Aorta (tissue), 5 donors: ENCODE data around the gene MTFMT. TPM values are rescaled to one million over a fixed set of nuclear protein-coding genes. Genes with fewer than 3 reads are reported as not detected.

Source experiments
- ATAC-seq: fragments of 200-7000 bp; cut with Tn5 transposase; one replicate; pipeline ENCODE4 v1.9.1; 2022; ENCODE audit warnings: moderate library complexity; ENCODE audit not compliant: low FRiP score
- DNase-seq, 2 donors: peaks; one replicate each; pipeline ENCODE4 v3.0.0-alpha.2; 2020
- H3K27ac ChIP-seq, 2 donors: one replicate each; pipeline ENCODE4 v1.5.1; 2013; ENCODE audit warnings: low read length in 2 of 2, mild to moderate bottlenecking in 2 of 2, moderate library complexity in 2 of 2, control low read depth in 1 of 2, inconsistent platforms in 1 of 2, low read depth in 1 of 2
- H3K27me3 ChIP-seq, 2 donors: one replicate each; pipeline ENCODE4 v1.6.1; 2013; ENCODE audit warnings: control low read depth in 1 of 2, low read length in 1 of 2, mild to moderate bottlenecking in 1 of 2, moderate library complexity in 1 of 2; ENCODE audit not compliant: insufficient read depth in 2 of 2, control insufficient read depth in 1 of 2
- H3K36me3 ChIP-seq, 2 donors: one replicate each; pipeline ENCODE4 v1.6.1; 2013; ENCODE audit warnings: control low read depth in 1 of 2, low read length in 1 of 2, mild to moderate bottlenecking in 1 of 2; ENCODE audit not compliant: insufficient read depth in 2 of 2, control insufficient read depth in 1 of 2
- H3K4me1 ChIP-seq, 2 donors: one replicate each; pipeline ENCODE4 v1.6.1; 2013; ENCODE audit warnings: low read length in 2 of 2, control low read depth in 1 of 2, mild to moderate bottlenecking in 1 of 2, moderate library complexity in 1 of 2; ENCODE audit not compliant: insufficient read depth in 2 of 2, control insufficient read depth in 1 of 2
- H3K4me3 ChIP-seq, 2 donors: one replicate each; pipeline ENCODE4 v1.5.1; 2013; ENCODE audit warnings: low read length in 2 of 2, control low read depth in 1 of 2, mild to moderate bottlenecking in 1 of 2
- H3K9me3 ChIP-seq: one replicate; pipeline ENCODE4 v1.6.1; 2013; ENCODE audit warnings: mild to moderate bottlenecking, low read length; ENCODE audit not compliant: control insufficient read depth
- WGBS, 2 donors: extraction: QIAGEN DNeasy Blood & Tissue Kit; methylation state at CpG; one replicate each; pipeline ENCODE4 v1.1.7; 2013; 5-methylcytosine and 5-hydroxymethylcytosine counted together
- intact Hi-C, 2 donors: fragments of 100-400 bp; cut with DNase I; formaldehyde crosslinking; loops; one replicate each; pipeline versions ENCODE4 v1.14.2 to v1.15.0; 2022
- polyA plus RNA-seq, 2 donors: library from polyadenylated mRNA; stranded (reverse); fragments of 200-250 nt; gene quantifications; one replicate each; pipeline ENCODE4 v1.2.3, GENCODE V29; 2013
- total RNA-seq, 2 donors: library from RNA; stranded (reverse); fragmentation: NEBNext Ultra II Directional; extraction: Animal tissue kit (Norgen Biotek cat#: 25700); gene quantifications; one replicate each; pipeline ENCODE4 v1.2.1, GENCODE V29; 2021
- donor health status: healthy with polysubstance abuse.
- donor health status: Bipolar disorder and iron deficiency.
- donor health status: DM: no; HTN: no; CAD: no.
- donor health status: DM: no; HTN: no; CAD: no.
- donor health status: DM: yes; HTN: yes; CAD: no.

MTFMT gene
- total and polyA plus RNA-seq, 4 donors: 6.1 to 15.2 (median 11.1) TPM

DNA sequence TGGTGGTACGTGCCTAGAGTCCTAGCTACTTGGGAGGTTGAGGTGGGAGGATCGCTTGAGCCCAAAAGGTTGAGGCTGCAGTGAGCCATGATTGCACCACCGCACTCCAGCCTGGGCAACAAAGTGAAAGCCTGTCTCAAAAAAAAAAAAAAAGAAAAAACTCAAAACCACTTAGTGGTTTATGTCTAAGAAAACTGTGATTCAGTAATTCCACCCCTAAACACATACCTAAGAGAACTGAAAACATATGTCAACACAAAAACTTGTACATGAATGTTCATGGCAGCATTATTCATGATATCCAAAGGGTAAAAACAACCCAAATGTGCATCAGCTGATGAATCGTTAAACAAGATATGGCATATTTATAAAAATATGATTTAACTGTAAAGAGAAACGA, 54.0 kb downstream of the MTFMT start:
- no peak overlapping the region for H3K4me3 ChIP-seq
- H3K36me3 ChIP-seq: peaks cover 0 to 11% of the 10 kb centered on the region in 2 donors
- no peaks in the 10 kb centered on the region for H3K27me3 ChIP-seq
- H3K9me3 ChIP-seq: peaks cover 1% of the 10 kb centered on the region
- intact Hi-C loops: no loop called here
- H3K27ac ChIP-seq: no peak overlapping the region
- WGBS, 2 donors: 87 to 98% methylated on average over 5 of the region's 5 CpGs
- no peak for ATAC-seq
- no peak for DNase-seq
- H3K4me1 ChIP-seq: no peaks in the 10 kb centered on the region

DNA sequence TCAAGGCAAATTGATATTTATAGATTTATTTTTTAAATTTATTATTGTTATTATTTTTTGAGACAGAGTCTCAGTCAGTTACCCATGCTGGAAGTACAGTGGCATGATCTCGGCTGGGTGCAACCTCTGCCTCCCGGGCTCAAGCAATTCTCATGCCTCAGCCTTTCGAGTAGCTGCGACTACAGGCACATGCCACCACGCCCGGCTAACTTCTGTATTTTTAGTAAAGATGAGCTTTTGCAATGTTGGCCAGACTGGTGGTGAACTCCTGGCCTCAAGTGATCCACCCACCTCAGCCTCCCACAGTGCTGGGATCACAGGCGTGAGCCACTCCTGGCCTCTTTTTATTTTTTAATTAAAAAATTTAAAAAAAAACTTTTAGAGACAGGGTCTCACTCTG, 58.7 kb downstream of the MTFMT start:
- Histone ChIP-seq H3K9me3 (peaks cover 1% of the 10 kb centered on the region), H3K27ac (no peak overlapping the region), H3K4me1 (no peaks in the 10 kb centered on the region), H3K4me3 (no peak overlapping the region), H3K27me3 (no peaks in the 10 kb centered on the region), H3K36me3 (peaks cover 2 to 5% of the 10 kb centered on the region in 2 donors)
- ATAC-seq (no peak), DNase-seq (peak in 1 of 2 donors; percentile 53)
- intact Hi-C loops: no loop called here
- WGBS, 2 donors: 94 to 96% methylated on average over 7 of the region's 7 CpGs

DNA sequence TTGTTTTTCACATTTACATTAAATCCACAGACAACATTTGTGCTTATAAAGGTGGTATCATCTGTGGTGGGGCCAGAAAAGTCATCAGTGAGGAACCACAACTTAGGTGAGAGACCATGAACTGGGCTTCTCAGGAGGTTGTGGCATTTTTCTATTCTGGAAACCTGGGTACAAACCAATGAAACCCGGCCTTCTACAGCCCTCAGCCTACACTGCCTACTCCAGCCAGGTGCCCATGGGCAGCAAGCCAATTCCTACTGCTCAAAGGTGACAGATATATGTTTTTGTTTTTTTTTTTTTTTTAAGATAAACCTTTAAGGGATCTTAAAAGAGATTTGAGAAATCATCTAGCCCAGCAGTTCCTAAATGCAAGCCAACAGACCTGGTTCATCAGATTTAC, 60.0 kb downstream of the MTFMT start:
- no peak for DNase-seq
- no peak for ATAC-seq
- 89 to 99% methylated on average over 1 of the region's 1 CpG for WGBS, 2 donors
- H3K36me3 ChIP-seq: peaks cover 2 to 5% of the 10 kb centered on the region in 2 donors
- H3K4me3 ChIP-seq: no peak overlapping the region
- no peaks in the 10 kb centered on the region for H3K4me1 ChIP-seq
- H3K27me3 ChIP-seq: no peaks in the 10 kb centered on the region
- H3K9me3 ChIP-seq: peaks cover 1% of the 10 kb centered on the region
- intact Hi-C loops: no loop called here
- no peak overlapping the region for H3K27ac ChIP-seq

DNA sequence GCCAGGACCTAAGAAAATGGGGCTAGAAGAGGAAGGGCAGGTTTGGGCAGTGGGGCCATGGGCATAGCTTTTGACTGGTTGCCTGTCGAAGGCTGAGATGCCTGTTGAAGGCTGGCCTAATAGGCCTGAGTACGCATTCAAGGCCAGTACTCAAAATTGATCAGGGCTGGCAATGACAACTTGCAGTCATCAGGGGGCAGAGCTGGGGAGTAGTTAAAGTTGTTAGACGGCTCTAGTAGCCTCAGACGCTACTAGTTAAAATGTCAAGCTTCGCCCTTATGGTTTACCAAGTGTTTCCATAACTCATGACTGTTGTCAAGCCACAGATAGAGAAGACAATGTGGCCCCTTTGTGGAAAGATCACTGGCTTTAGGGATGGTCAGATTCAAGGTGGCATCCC, 68.4 kb downstream of the MTFMT start:
- intact Hi-C loops: no loop called here
- H3K27me3 ChIP-seq: no peaks in the 10 kb centered on the region
- no peak for ATAC-seq
- WGBS, 2 donors: 93 to 94% methylated on average over 5 of the region's 5 CpGs
- DNase-seq: no peak
- H3K9me3 ChIP-seq: peaks cover 2% of the 10 kb centered on the region
- no peak overlapping the region for H3K4me3 ChIP-seq
- peaks cover 7 to 13% of the 10 kb centered on the region in 2 donors for H3K36me3 ChIP-seq
- no peak overlapping the region for H3K27ac ChIP-seq
- H3K4me1 ChIP-seq: no peaks in the 10 kb centered on the region

DNA sequence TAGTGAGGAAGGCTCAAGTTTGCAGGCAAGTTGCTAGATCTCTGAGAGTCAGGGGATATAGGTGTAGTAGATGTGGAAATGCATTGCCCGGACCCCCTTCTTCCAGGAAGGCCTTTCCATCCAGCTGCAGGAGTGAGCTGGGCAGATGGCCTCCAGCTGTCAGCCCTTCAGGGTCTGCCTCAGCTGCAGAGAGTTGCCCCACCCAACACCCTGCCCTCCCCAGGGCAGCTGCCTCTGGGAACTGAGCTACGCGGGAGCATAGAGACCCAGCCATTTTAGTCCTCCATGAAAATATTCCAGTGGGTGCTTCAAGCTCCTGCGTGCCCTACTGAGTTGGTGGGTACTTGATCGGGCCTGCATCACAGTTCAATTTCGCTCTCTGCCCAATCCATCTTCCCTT, 69.3 kb downstream of the MTFMT start:
- Histone ChIP-seq H3K9me3 (peaks cover 2% of the 10 kb centered on the region), H3K27ac (no peak overlapping the region), H3K36me3 (peaks cover 10 to 13% of the 10 kb centered on the region in 2 donors), H3K27me3 (no peaks in the 10 kb centered on the region), H3K4me3 (no peak overlapping the region), H3K4me1 (no peaks in the 10 kb centered on the region)
- intact Hi-C loops: no loop called here
- WGBS, 2 donors: 97 to 100% methylated on average over 4 to 6 of the region's 6 CpGs
- DNase-seq (no peak), ATAC-seq (no peak)

DNA sequence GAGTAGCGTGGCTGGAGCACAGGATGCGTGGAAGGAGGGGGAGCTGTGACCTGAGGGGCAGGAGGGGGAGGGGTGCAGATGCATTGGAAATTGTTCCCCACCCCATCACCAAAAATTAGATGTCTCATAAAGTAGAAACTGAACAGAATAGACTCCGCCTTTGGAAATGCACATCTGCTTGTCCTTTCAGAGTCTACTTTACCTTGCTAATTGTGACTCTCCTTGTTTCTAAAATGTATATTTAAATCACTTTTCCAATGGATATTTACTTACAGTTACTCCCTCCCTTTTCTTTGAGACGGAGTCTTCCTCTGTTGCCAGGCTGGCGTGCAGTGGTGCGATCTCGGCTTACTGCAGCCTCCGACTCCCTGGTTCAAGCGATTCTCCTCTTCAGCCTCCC, 70.3 kb downstream of the MTFMT start:
- 92 to 96% methylated on average over 9 of the region's 9 CpGs for WGBS, 2 donors
- H3K36me3 ChIP-seq: peaks cover 7 to 11% of the 10 kb centered on the region in 2 donors
- intact Hi-C loops: no loop called here

DNA sequence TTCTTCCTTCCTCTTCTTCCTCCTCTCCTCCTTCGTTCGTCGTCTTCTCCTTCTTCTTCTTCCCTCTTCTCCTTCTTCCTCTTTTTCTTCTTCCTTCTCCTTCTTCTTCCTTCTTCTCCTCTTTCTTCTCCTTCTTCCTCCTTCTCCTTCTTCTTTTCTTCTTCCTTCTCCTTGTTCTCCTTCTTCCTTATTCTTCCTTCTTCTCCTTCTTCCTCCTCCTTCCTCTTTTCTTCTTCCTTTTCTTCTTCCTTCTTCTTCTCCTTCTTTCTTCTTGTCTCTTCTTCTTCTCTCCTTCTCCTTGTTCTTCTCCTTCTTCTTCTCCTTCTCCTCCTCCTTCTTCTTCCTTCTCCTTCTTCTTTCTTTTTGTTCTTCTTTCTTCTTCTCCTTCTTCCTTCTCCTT, 75.0 kb downstream of the MTFMT start:
- no peaks in the 10 kb centered on the region for H3K9me3 ChIP-seq
- no peaks in the 10 kb centered on the region for H3K4me1 ChIP-seq
- ATAC-seq (no peak), DNase-seq (no peak)
- H3K27ac ChIP-seq: no peak overlapping the region
- H3K27me3 ChIP-seq: no peaks in the 10 kb centered on the region
- WGBS, 2 donors: 58 to 87% methylated on average over 2 to 3 of the region's 3 CpGs
- peaks cover 2 to 3% of the 10 kb centered on the region in 2 donors for H3K36me3 ChIP-seq
- no peak overlapping the region for H3K4me3 ChIP-seq
- intact Hi-C loops: no loop called here

More for the DNA sequence above, 70.3 kb downstream of the MTFMT start:
- Histone ChIP-seq H3K9me3 (peaks cover 2% of the 10 kb centered on the region), H3K4me1 (no peaks in the 10 kb centered on the region), H3K27me3 (no peaks in the 10 kb centered on the region), H3K4me3 (no peak overlapping the region), H3K27ac (no peak overlapping the region)
- no peak for DNase-seq
- ATAC-seq: no peak

DNA sequence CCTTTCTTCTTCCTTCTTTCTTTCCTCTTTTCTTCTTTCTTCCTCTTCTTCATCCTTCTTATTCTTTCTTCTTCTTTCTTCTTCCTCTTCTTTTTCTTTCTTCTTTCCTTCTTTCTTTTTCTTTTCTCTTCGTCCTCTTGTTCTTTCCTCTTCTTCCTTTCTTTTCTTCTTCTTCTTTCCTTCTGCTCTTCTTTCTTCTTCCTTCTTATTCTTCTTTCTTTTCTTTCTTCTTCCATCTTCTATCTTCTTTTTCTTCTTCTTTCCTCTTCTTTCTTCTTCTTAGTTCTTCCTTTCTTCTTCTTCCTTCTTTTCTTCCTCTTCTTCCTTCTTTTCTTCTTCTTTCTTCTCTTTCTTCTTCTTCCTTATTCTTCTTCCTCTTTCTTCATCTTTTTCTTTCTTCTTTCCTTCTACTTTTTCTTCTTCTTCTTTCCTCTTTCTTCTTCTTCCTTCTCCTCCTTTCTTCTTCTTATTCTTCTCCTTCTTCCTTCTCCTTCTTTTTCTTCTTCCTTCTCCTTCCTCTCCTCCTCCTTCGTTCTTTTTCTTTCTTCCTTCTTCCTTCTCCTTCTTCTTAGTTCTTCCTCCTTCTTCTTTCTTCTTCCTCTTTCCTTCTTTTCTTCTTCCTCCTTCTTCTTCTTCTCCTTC, 77.5 kb downstream of the MTFMT start:
- DNase-seq (no peak), ATAC-seq (no peak)
- H3K9me3 ChIP-seq: no peaks in the 10 kb centered on the region
- peaks cover 1 to 3% of the 10 kb centered on the region in 2 donors for H3K36me3 ChIP-seq
- 94 to 96% methylated on average over 2 of the region's 2 CpGs for WGBS, 2 donors
- intact Hi-C loops: no loop called here
- H3K4me1 ChIP-seq: no peaks in the 10 kb centered on the region
- H3K27ac ChIP-seq: no peak overlapping the region
- no peak overlapping the region for H3K4me3 ChIP-seq
- no peaks in the 10 kb centered on the region for H3K27me3 ChIP-seq
